Neural crest cell (in vitro differentiated cells): ENCODE measurements around the gene MAPRE2. TPM values are rescaled to one million over a fixed set of nuclear protein-coding genes. Genes with fewer than 3 reads are reported as not detected.

Source experiments
- DNase-seq: peaks from one replicate; pipeline ENCODE4 v3.0.0; 2021; ENCODE audit warnings: low read depth, mixed read lengths, low spot score
- H3K27ac Mint-ChIP-seq: one replicate; pipeline ENCODE4 v1.8.0; 2021; ENCODE audit warnings: mild to moderate bottlenecking, mixed read lengths; ENCODE audit not compliant: unreplicated experiment
- H3K27me3 Mint-ChIP-seq: 2 replicates; pipeline ENCODE4 v1.8.0; 2021; ENCODE audit warnings: low read depth, mild to moderate bottlenecking, mixed read lengths
- H3K36me3 Mint-ChIP-seq: 2 replicates; pipeline ENCODE4 v1.8.0; 2021; ENCODE audit warnings: low read depth, mild to moderate bottlenecking, mixed read lengths
- H3K4me1 Mint-ChIP-seq: 2 replicates; pipeline ENCODE4 v1.8.0; 2021; ENCODE audit warnings: mixed read lengths
- H3K4me3 Mint-ChIP-seq: one replicate; pipeline ENCODE4 v1.8.0; 2021; ENCODE audit warnings: mild to moderate bottlenecking, mixed read lengths
- H3K9me3 Mint-ChIP-seq: 2 replicates; pipeline ENCODE4 v1.8.0; 2021; ENCODE audit warnings: mixed read lengths
- total RNA-seq: library from RNA; stranded (reverse); gene quantifications from 2 replicates; pipeline ENCODE4 v1.2.1, GENCODE V29; 2021
- TF ChIP-seq, protein P1 (sequence below): fragments of 200-600 bp; sonication (generic); conservative IDR thresholded peaks from 2 replicates; pipeline ENCODE4 v1.5.0; 2021; ENCODE audit warnings: antibody characterized with exemption, mild to moderate bottlenecking

Gene MAPRE2
- total RNA-seq, 1 donor from 2014 or later = 35.5 TPM

- peaks cover 2% of the 10 kb centered on the region for H3K4me1 Mint-ChIP-seq
- H3K4me3 Mint-ChIP-seq = no peak overlapping the region
- no peaks in the 10 kb centered on the region for H3K27me3 Mint-ChIP-seq
- DNase-seq = no peak
- no peak overlapping the region for H3K27ac Mint-ChIP-seq
- no peaks in the 10 kb centered on the region for H3K9me3 Mint-ChIP-seq
- TF ChIP-seq, protein P1, sequence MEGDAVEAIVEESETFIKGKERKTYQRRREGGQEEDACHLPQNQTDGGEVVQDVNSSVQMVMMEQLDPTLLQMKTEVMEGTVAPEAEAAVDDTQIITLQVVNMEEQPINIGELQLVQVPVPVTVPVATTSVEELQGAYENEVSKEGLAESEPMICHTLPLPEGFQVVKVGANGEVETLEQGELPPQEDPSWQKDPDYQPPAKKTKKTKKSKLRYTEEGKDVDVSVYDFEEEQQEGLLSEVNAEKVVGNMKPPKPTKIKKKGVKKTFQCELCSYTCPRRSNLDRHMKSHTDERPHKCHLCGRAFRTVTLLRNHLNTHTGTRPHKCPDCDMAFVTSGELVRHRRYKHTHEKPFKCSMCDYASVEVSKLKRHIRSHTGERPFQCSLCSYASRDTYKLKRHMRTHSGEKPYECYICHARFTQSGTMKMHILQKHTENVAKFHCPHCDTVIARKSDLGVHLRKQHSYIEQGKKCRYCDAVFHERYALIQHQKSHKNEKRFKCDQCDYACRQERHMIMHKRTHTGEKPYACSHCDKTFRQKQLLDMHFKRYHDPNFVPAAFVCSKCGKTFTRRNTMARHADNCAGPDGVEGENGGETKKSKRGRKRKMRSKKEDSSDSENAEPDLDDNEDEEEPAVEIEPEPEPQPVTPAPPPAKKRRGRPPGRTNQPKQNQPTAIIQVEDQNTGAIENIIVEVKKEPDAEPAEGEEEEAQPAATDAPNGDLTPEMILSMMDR = no peak
- H3K36me3 Mint-ChIP-seq = no peaks in the 10 kb centered on the region
Observed at GRCh38 chr18:35010993-35011392, 30.2 kb upstream of the MAPRE2 start.

GRCh38 chr18:35019933-35020332 is 21.3 kb upstream of the MAPRE2 start:
- Mint-ChIP-seq H3K27me3 (no peaks in the 10 kb centered on the region), H3K9me3 (peaks cover 7% of the 10 kb centered on the region), H3K4me3 (no peak overlapping the region), H3K4me1 (peaks cover 6% of the 10 kb centered on the region), H3K27ac (no peak overlapping the region), H3K36me3 (no peaks in the 10 kb centered on the region)
- DNase-seq = no peak
- TF ChIP-seq, protein P1 = no peak

- TF ChIP-seq, protein P1 = no peak
- Mint-ChIP-seq H3K27me3 (no peaks in the 10 kb centered on the region), H3K4me1 (peaks cover 14% of the 10 kb centered on the region), H3K36me3 (no peaks in the 10 kb centered on the region), H3K27ac (no peak overlapping the region), H3K9me3 (peaks cover 5% of the 10 kb centered on the region), H3K4me3 (no peak overlapping the region)
- DNase-seq = no peak
Observed at GRCh38 chr18:35022426-35023001, 18.7 kb upstream of the MAPRE2 start.

DNA sequence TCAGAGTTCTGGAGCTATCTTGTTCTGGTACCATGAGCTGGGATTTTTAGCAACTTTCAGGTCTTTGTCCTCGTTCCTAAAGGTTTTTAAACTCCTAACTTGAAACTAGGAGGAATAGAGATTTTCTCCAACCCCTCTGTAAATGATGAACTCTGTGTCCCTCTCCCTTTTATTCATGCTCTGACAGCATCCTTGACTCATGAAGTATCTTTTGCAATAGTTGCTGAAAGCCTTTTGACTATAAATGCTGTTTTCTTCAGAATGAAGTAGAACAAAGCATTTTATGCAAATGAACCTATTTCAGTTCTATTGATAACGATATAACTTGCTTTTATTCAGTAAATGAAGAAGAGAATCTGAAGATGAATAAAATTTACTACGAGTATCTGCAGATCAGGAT is 17.0 kb upstream of the MAPRE2 start:
- no peaks in the 10 kb centered on the region for H3K9me3 Mint-ChIP-seq
- TF ChIP-seq, protein P1 = no peak
- H3K4me3 Mint-ChIP-seq = no peak overlapping the region
- no peaks in the 10 kb centered on the region for H3K27me3 Mint-ChIP-seq
- H3K27ac Mint-ChIP-seq = no peak overlapping the region
- DNase-seq = no peak
- peaks cover 14% of the 10 kb centered on the region for H3K4me1 Mint-ChIP-seq
- H3K36me3 Mint-ChIP-seq = no peaks in the 10 kb centered on the region

- Mint-ChIP-seq H3K27me3 (no peaks in the 10 kb centered on the region), H3K36me3 (no peaks in the 10 kb centered on the region), H3K27ac (no peak overlapping the region), H3K4me3 (no peak overlapping the region), H3K9me3 (no peaks in the 10 kb centered on the region), H3K4me1 (peaks cover 14% of the 10 kb centered on the region)
- TF ChIP-seq, protein P1 = no peak
- DNase-seq = no peak
Observed at GRCh38 chr18:35024965-35025364, 16.2 kb upstream of the MAPRE2 start.
